GM21529 (cell line): ENCODE measurements around the gene AHRR.
"Not testable (repeated sequence)": the region's sequence is repeated elsewhere in the genome, so short reads cannot be mapped to it uniquely, and the experiment has no call there.

Experiments used
- ATAC-seq: cut with Tn5 transposase; IDR thresholded peaks from one replicate; pipeline ENCODE4 v1.9.1; 2021; ENCODE audit not compliant: unreplicated experiment

AHRR gene

GRCh38 chr5:321230-321725 is at the start of gene AHRR:
TSS of gene AHRR (plus strand) at chr5:321714. CDS start at chr5:343903, 22,189 bp downstream.
- ATAC-seq, result peak; percentile 44

GRCh38 chr5:271828-272167 is 49.7 kb upstream of the AHRR start:
- not testable (repeated sequence) for ATAC-seq

GRCh38 chr5:273091-273490 is 48.4 kb upstream of the AHRR start:
- ATAC-seq, result not testable (repeated sequence)

GRCh38 chr5:273491-273890 is 48.0 kb upstream of the AHRR start:
- not testable (repeated sequence) for ATAC-seq

GRCh38 chr5:274346-274745 is 47.2 kb upstream of the AHRR start:
- ATAC-seq, result not testable (repeated sequence)

GRCh38 chr5:278646-279045 is 42.9 kb upstream of the AHRR start:
- no peak for ATAC-seq

- not testable (repeated sequence) for ATAC-seq
Observed at GRCh38 chr5:279051-279665, 42.4 kb upstream of the AHRR start.

- ATAC-seq, result no peak
Observed at GRCh38 chr5:285991-286557, 35.4 kb upstream of the AHRR start.

GRCh38 chr5:290200-290599 is 31.3 kb upstream of the AHRR start:
- not testable (repeated sequence) for ATAC-seq

GRCh38 chr5:291345-291744 is 30.2 kb upstream of the AHRR start:
- ATAC-seq, result not testable (repeated sequence)

GRCh38 chr5:294788-295187 is 26.7 kb upstream of the AHRR start:
- ATAC-seq, result not testable (repeated sequence)

- ATAC-seq, result not testable (repeated sequence)
Observed at GRCh38 chr5:296207-296606, 25.3 kb upstream of the AHRR start.

- ATAC-seq, result not testable (repeated sequence)
Observed at GRCh38 chr5:296954-297353, 24.6 kb upstream of the AHRR start.

- ATAC-seq, result not testable (repeated sequence)
Observed at GRCh38 chr5:297448-297847, 24.1 kb upstream of the AHRR start.

GRCh38 chr5:297991-298736 is 23.4 kb upstream of the AHRR start:
- ATAC-seq, result not testable (repeated sequence)

- ATAC-seq, result no peak
Observed at GRCh38 chr5:298737-299125, 22.8 kb upstream of the AHRR start.

- ATAC-seq, result not testable (repeated sequence)
Observed at GRCh38 chr5:299921-300320, 21.6 kb upstream of the AHRR start.

GRCh38 chr5:300691-301435 is 20.7 kb upstream of the AHRR start:
- not testable (repeated sequence) for ATAC-seq

- not testable (repeated sequence) for ATAC-seq
Observed at GRCh38 chr5:302416-302815, 19.1 kb upstream of the AHRR start.

GRCh38 chr5:302966-303365 is 18.5 kb upstream of the AHRR start:
- ATAC-seq, result no peak

GRCh38 chr5:303741-304140 is 17.8 kb upstream of the AHRR start:
- not testable (repeated sequence) for ATAC-seq
